Measurements from ENCODE around the gene VPS39.

The VPS39 gene

DNA sequence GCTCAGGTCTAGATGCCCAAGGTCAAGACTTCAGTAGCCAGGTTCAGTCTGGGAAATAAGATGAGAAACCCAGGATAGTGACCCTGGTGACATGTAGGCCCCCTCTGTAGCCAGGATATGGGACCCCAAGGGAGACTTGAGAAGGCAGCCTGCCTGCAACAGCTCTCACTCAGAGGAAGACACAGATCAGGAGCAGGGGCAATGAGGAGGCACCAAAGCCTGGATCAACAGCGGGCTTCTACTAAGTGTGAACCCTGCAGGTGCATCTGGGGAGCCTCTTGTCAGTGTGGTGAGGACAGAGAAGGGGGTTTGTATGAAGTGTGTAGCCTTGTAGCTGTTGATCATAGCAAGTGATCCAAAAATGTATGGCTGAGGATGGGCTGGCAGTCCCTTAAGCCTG is 77.1 kb downstream of the VPS39 start:
- TF ChIP-seq, protein P1, sequence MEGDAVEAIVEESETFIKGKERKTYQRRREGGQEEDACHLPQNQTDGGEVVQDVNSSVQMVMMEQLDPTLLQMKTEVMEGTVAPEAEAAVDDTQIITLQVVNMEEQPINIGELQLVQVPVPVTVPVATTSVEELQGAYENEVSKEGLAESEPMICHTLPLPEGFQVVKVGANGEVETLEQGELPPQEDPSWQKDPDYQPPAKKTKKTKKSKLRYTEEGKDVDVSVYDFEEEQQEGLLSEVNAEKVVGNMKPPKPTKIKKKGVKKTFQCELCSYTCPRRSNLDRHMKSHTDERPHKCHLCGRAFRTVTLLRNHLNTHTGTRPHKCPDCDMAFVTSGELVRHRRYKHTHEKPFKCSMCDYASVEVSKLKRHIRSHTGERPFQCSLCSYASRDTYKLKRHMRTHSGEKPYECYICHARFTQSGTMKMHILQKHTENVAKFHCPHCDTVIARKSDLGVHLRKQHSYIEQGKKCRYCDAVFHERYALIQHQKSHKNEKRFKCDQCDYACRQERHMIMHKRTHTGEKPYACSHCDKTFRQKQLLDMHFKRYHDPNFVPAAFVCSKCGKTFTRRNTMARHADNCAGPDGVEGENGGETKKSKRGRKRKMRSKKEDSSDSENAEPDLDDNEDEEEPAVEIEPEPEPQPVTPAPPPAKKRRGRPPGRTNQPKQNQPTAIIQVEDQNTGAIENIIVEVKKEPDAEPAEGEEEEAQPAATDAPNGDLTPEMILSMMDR (conservative IDR thresholded peaks at IDR 0.05; ENCODE audit: low read depth): no peak
- ChIA-PET POLR2A (ENCODE audit: low non-redundant PET) (no interaction called here), CTCF (interaction anchor here (1.2 kb wide), 1 partner anchor 142 kb away, joined by 10 read pairs; no protein-coding TSS in a partner anchor)
- DNase-seq (ENCODE audit: low spot score): no peak
- H3K27ac ChIP-seq: no peak overlapping the region

DNA sequence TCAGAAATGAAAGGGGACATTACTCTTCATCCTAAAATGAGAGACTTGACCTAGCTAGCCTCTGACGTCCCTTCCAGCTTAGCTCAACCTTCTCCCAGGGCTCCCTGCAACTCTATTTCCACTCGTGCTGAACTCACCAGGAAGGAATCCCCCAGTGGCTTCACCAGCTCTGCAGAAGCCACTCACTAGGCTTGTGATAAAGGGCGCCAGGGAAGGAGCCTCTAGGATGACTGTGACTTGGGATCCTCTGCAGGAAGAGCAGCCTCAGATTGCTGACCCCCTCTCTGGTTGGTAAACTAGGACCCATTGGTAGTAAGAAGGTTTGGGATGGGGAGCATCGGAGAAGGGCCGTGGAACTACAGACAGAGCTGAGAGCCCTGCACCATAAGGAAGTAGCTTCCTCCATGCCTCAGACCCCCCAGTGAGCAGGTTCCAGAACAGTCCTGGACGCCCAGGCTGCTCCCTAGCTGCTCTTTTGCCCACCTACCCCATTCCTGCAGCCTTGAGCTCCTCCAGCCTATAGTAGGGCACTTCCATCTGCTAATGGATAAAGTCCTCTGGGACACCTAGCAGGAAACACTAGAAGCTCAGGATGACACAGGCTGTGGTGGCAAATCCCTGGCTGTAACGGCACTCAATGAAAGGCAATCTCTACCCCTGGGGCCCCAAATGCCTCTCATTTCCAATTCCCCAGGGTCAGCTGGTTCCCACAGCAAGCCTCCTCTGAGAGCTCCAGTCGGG is 77.7 kb downstream of the VPS39 start:
- ChIA-PET POLR2A (ENCODE audit: low non-redundant PET) (no interaction called here), CTCF (interaction anchor here (0.6 to 1.2 kb wide), 2 partner anchors 141 to 300 kb away, joined by 6 to 10 read pairs; no protein-coding TSS in a partner anchor)
- DNase-seq (ENCODE audit: low spot score): no peak
- H3K27ac ChIP-seq: no peak overlapping the region
- TF ChIP-seq, protein P1 (conservative IDR thresholded peaks at IDR 0.05; ENCODE audit: low read depth): no peak

DNA sequence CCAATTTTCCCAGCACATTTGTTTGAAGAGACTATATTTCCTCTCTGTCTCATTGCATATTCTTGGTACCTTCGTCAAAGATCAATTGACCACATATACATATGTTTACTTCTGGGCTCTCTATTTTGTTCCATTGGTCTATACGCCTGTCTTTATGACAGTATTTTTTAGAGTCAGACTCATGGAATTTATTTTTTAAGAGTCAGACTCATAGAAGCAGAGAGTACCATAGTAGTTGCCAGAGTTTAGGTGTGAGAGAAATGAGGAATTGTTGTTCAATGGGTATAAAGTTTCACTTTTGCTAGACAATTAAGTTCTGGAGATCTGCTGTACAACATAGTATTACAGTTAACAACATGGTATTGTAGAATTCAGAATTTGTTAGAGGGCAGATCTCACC is 78.7 kb downstream of the VPS39 start:
- no peak overlapping the region for H3K27ac ChIP-seq
- TF ChIP-seq, protein P1 (conservative IDR thresholded peaks at IDR 0.05; ENCODE audit: low read depth): no peak
- no peak for DNase-seq (ENCODE audit: low spot score)
- CTCF ChIA-PET: no interaction called here
- POLR2A ChIA-PET (ENCODE audit: low non-redundant PET): no interaction called here

DNA sequence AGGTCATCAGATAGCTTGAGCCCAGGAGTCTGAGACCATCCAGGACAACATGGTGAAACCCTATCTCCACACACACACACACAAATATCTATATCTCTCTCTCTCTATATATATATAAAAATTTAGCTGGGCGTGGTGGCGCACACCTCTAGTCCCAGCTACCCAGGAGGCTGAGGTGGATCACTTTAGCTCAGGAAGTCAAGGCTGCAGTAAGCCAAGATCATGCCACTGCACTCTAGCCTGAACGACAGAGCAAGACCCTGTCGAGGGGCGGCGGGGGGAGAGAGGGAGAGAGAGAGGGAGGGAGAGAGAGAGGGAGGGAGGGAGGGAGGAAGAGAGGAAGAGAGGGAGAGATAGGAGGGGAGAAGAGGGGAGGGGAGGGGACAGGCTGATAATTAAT is 79.6 kb downstream of the VPS39 start:
- H3K27ac ChIP-seq: no peak overlapping the region
- ChIA-PET CTCF (no interaction called here), POLR2A (ENCODE audit: low non-redundant PET) (no interaction called here)
- DNase-seq (ENCODE audit: low spot score): no peak
- TF ChIP-seq, protein P1 (conservative IDR thresholded peaks at IDR 0.05; ENCODE audit: low read depth): no peak

DNA sequence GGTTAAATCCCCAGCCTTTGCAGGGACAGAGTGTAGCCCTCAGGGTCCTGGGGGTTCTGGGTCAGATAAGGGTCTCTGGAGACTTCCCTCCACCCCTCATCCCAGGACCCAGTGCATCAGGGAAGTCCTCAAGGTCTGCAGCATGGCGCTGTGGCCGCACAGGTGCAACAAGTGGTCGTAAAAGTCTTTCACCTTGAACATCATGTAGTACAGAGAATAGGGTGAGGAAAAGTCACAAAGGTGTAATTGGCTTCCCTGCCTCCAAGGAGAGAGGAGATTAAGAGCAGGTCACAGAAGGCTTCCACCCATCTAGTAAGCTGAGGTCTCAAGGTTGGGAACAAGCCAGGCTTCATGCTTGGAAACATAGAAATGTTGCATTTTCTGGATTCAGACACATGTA is 84.6 kb downstream of the VPS39 start:
- H3K27ac ChIP-seq: no peak overlapping the region
- TF ChIP-seq, protein P1 (conservative IDR thresholded peaks at IDR 0.05; ENCODE audit: low read depth): no peak

DNA sequence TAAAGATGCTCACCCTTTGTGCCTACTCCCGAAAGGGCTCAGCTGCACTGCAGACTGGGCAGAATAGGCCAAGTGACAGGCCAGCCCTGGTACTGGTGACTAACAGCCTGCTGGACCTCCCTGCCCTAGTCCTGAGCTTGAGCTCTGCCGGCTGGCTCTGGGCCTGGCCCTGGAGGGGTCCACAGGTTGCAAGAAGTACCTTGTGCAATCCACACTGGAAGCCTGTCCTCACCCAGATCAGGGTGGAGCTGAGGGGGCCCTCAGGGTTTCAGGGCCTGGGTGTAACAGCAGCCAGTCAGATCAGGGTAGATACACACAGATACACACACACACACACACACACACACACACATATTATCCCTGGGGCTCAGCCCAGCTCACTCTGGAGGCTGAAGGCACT is 86.4 kb downstream of the VPS39 start:
- no peak for DNase-seq (ENCODE audit: low spot score)
- ChIA-PET CTCF (interaction anchor here (1.1 kb wide), 1 partner anchor 16 kb away, joined by 4 read pairs; no protein-coding TSS in a partner anchor), POLR2A (ENCODE audit: low non-redundant PET) (no interaction called here)
- H3K27ac ChIP-seq: no peak overlapping the region
- TF ChIP-seq, protein P1 (conservative IDR thresholded peaks at IDR 0.05; ENCODE audit: low read depth): no peak

More for the DNA sequence above, 84.6 kb downstream of the VPS39 start:
- CTCF ChIA-PET: interaction anchor here (0.6 to 1.0 kb wide), 2 partner anchors 10 to 14 kb away, joined by 3 to 9 read pairs; no protein-coding TSS in a partner anchor
- POLR2A ChIA-PET (ENCODE audit: low non-redundant PET): no interaction called here
- no peak for DNase-seq (ENCODE audit: low spot score)

All from RWPE1 (cell line).